Osteocyte (in vitro differentiated cells): Measurements from ENCODE around the gene MYEOV. TPM values are rescaled to one million over a fixed set of nuclear protein-coding genes. Genes with fewer than 3 reads are reported as not detected.

Experiments used
- DNase-seq: peaks from one replicate; pipeline ENCODE4 v3.0.0; 2021; ENCODE audit warnings: mixed read lengths; ENCODE audit not compliant: unreplicated experiment; ENCODE audit errors: extremely low spot score
- H3K27ac Mint-ChIP-seq: one replicate; pipeline ENCODE4 v1.8.0; 2021; ENCODE audit warnings: mild to moderate bottlenecking, mixed read lengths; ENCODE audit not compliant: unreplicated experiment
- H3K27me3 Mint-ChIP-seq: one replicate; pipeline ENCODE4 v1.8.0; 2021; ENCODE audit warnings: mixed read lengths; ENCODE audit not compliant: unreplicated experiment
- H3K36me3 Mint-ChIP-seq: one replicate; pipeline ENCODE4 v1.8.0; 2021; ENCODE audit warnings: mixed read lengths; ENCODE audit not compliant: unreplicated experiment
- H3K4me1 Mint-ChIP-seq: one replicate; pipeline ENCODE4 v1.8.0; 2021; ENCODE audit warnings: mixed read lengths; ENCODE audit not compliant: unreplicated experiment
- H3K4me3 Mint-ChIP-seq: one replicate; pipeline ENCODE4 v1.8.0; 2021; ENCODE audit warnings: mild to moderate bottlenecking, moderate library complexity, mixed read lengths; ENCODE audit not compliant: unreplicated experiment
- H3K9me3 Mint-ChIP-seq: one replicate; pipeline ENCODE4 v1.8.0; 2021; ENCODE audit warnings: mixed read lengths; ENCODE audit not compliant: unreplicated experiment
- total RNA-seq: library from RNA; stranded (reverse); gene quantifications from 2 replicates; pipeline ENCODE4 v1.2.1, GENCODE V29; 2021
- TF ChIP-seq, protein P1 (sequence below): fragments of 200-600 bp; sonication (generic); IDR thresholded peaks from 2 replicates; pipeline ENCODE4 v1.5.0; 2021; ENCODE audit warnings: antibody characterized with exemption, mild to moderate bottlenecking, moderate library complexity

Gene MYEOV
- total RNA-seq, 1 donor from 2014 or later: 1.8 TPM

DNA sequence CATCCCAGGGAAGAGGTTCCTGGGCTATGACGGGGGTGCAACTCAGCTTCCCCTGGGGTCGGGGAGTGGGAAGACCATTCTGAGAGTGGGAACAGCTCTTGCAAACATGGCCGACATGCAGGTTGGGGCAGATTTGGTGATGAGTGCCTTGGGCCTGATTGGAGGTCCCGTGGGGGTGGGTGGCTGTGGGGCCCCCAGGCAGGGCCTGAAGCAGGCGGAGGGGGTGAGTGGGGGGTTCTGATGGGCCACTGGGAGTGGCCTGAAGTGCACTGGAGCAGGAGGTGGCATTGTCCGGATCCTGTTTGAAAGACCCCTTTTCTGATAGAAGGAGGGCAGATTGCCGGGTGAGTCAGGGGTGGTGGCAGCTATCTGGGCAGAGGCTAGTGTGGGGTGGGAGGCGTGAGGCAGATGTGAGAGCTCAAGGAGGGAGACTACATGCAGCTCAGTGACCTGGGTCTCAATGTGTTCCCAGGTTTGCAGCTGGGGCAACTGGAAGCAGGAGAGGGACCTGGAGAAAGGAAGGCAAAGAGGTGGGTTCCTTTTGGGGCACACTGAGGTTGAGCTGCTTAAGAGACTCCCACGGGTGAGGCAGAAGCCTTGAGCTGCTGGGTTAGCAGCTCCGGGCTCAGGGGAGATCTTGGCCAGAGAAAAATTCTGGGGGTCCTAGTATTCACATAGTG lies 15.1 kb downstream of the MYEOV start:
- Mint-ChIP-seq H3K27me3 (no peaks in the 10 kb centered on the region), H3K36me3 (no peaks in the 10 kb centered on the region), H3K9me3 (no peaks in the 10 kb centered on the region), H3K27ac (no peak overlapping the region), H3K4me1 (peaks cover 29% of the 10 kb centered on the region), H3K4me3 (no peak overlapping the region)
- no peak for DNase-seq
- TF ChIP-seq, protein P1, sequence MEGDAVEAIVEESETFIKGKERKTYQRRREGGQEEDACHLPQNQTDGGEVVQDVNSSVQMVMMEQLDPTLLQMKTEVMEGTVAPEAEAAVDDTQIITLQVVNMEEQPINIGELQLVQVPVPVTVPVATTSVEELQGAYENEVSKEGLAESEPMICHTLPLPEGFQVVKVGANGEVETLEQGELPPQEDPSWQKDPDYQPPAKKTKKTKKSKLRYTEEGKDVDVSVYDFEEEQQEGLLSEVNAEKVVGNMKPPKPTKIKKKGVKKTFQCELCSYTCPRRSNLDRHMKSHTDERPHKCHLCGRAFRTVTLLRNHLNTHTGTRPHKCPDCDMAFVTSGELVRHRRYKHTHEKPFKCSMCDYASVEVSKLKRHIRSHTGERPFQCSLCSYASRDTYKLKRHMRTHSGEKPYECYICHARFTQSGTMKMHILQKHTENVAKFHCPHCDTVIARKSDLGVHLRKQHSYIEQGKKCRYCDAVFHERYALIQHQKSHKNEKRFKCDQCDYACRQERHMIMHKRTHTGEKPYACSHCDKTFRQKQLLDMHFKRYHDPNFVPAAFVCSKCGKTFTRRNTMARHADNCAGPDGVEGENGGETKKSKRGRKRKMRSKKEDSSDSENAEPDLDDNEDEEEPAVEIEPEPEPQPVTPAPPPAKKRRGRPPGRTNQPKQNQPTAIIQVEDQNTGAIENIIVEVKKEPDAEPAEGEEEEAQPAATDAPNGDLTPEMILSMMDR: no peak

DNA sequence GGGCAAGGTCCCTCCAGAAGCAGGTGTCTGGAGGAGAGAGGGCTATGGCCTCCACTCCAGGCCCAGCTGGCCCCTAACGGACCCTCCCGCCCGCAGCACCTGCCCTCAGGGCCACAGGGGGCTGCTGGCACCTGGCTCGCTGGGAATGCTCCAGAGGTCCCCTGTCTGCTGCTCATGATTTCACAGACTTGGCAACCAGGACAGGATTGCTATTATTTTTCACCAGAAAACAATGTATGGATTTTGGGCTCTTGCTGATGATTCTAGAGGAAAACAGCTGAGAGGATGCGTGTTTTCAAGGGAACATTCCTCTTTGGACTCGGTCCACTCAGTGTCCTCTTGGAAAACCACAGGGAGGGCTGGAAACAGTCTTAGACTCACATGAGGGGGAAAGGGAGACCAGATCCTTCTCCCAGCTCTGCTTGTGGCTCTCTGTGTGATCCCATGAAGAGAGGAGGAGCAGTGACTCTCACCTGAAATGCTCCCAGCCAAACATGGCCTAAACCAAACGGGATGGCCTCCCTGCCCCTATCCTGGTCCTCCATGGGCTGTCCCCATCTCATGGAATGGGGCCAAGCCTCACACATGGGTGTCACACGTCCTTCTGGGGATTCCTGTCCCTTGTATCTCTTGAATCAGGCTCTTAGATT lies 15.8 kb downstream of the MYEOV start:
- H3K27ac Mint-ChIP-seq: no peak overlapping the region
- H3K4me1 Mint-ChIP-seq: peaks cover 29% of the 10 kb centered on the region
- DNase-seq: no peak
- no peaks in the 10 kb centered on the region for H3K36me3 Mint-ChIP-seq
- H3K9me3 Mint-ChIP-seq: no peaks in the 10 kb centered on the region
- TF ChIP-seq, protein P1: no peak
- no peaks in the 10 kb centered on the region for H3K27me3 Mint-ChIP-seq
- no peak overlapping the region for H3K4me3 Mint-ChIP-seq

DNA sequence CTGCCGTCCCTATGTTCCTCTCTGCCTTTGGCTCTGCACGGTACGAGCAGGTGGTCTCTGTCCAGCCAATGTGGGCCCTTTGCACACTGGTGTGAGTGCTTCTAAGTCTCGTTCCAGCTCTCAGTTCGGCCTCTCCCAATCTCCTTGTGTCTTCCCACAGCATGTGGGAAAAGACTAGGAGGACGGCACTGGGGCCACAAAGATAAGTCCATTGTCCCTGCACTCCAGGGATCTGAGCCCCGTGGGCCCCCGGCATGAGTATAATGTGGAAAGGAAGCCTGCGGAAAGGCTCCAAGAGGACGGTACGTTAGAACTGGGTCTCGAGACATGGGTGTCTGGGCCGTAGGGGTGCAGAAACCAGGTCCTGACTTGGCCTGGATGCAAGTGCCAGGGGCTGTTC lies 16.4 kb downstream of the MYEOV start:
- DNase-seq: no peak
- Mint-ChIP-seq H3K27me3 (no peaks in the 10 kb centered on the region), H3K9me3 (no peaks in the 10 kb centered on the region), H3K4me3 (no peak overlapping the region), H3K4me1 (peaks cover 29% of the 10 kb centered on the region), H3K27ac (no peak overlapping the region), H3K36me3 (no peaks in the 10 kb centered on the region)
- TF ChIP-seq, protein P1: no peak

DNA sequence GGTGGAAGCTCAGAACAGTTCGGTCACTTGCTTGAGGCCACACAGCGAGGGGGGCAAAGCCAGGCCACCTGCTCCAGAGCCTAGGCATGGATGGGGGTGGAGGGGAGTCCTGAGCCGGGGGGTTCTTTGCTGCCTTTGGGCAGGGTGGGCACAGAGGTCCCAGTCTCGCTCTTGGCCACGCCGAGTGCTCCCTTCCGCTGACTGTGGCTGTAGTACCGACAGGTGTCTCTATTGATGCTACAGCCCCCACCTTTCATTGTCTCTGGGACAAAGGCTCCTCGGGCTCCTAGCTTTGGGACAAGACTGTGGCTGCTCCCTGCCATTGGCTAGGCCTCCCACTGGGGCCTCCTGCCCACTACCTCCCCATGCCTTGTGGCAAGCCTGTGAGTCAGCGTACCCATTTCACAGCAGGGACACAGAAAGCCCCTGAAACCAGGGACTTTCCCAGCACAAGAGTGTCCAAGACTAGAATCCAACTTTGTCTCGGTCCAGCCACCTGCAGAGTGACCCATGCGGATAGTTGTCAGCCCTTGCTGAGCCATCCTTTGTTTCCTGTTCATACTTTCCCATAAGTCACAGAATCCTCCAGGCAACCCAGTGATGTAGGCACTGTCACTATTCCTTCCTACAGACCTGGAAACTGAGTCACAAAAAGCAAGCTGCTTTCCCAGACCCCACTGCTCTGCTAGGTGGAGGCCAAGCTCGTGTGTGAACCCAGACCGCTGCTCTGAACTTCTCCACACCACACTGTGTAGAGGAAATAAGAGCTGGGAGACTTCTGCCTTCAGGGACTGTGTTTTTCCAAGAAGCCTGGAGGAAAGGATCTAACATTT lies 17.2 kb downstream of the MYEOV start:
- DNase-seq: no peak
- TF ChIP-seq, protein P1: no peak
- Mint-ChIP-seq H3K4me3 (no peak overlapping the region), H3K36me3 (no peaks in the 10 kb centered on the region), H3K4me1 (peaks cover 25% of the 10 kb centered on the region), H3K9me3 (no peaks in the 10 kb centered on the region), H3K27me3 (no peaks in the 10 kb centered on the region), H3K27ac (no peak overlapping the region)
